HL-60/S4 treated with retinoic acid at 250 ng/mL for 4 days and 3 days (cell line): ENCODE measurements around the gene IPMK.
"Not testable (repeated sequence)": the region's sequence is repeated elsewhere in the genome, so short reads cannot be mapped to it uniquely, and the experiment has no call there.

Experiments used
- in situ Hi-C: fragments of 300-500 bp; cut with MboI; formaldehyde crosslinking; loops from 2 replicates; pipeline ENCODE4 v1.7.0; 2022; ENCODE audit warnings: low sequenced_read_pairs

IPMK gene

DNA sequence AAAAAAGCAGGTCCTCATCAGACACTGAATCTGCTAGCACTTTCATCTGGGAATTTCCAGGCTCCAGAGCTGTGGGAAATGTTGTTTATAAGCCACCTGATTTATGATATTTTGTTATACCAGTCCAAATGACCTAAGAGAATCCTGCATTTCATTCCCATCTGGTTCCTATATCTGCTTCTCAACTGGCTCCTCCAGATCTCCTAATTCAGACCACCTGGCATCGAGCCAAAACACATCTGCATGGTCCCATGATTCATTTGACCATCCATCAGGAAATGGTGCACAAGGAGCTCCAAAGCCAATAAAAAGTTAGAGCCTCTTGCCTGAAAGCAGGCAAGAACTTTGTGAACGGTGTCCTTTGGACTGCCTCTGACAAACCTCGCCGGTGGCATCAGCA, 108.9 kb downstream of the IPMK start:
- in situ Hi-C loops, result no loop called here

DNA sequence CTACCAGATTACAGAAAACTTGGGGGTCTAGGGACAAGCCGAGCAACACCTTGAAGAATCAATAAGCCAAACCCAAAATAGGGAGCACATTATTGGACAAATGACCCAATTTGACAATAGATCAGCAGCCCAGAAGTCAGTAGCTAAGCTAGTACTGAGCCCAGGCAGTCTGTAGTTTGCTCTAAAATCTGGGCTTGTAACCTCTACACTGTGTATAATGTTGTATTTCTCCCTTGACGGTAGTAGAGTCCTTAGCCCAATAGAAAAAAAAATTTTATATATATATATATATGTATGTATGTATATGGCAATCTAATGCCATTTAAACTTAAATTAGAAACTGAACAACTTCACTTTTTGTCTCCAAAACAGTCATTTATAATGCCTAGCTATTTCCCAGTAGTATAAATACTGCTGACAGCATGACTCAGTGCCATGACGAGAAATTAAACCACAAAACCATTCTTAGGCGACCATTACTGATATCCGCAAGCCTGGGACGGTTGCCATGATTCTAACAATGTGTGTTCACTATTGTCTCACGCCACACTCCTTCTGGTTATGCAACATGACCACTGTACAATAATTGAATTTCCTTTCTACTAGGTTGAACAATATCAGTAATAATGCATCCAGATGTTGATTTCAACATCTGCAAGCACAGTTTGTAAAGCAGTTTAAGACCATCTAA, 110.5 kb downstream of the IPMK start:
- in situ Hi-C loops, result no loop called here

DNA sequence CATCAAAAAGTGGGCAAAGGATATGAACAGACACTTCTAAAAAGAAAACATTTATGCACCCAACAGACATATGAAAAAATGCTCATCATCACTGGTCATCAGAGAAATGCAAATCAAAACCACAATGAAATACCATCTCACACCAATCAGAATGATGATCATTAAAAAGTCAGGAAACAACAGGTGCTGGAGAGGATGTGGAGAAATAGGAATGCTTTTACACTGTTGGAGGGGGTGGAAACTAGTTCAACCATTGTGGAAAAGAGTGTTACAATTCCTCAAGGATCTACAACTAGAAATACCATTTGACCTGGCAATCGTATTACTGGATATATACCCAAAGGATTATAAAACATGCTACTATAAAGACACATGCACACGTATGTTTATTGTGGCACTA, 111.8 kb downstream of the IPMK start:
- in situ Hi-C loops, result not testable (repeated sequence)

DNA sequence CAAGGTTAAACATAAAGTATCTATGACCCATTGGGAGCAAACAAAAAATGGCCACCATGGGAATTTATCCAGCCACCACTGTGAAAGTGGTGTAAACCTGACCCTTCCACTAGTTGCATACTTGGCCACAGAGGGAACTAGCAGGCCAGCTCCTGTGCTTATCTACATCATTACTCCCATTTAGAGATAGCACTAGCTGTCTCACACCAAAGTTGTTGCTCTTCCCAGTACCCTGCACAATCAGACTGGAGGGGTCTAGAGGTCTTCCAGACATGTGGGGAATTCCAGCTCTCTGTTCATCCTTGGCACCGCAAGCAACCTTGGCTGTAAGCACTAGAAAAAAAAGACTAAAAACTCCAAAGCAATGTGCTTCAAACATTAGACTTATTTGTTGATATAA, 113.9 kb downstream of the IPMK start:
- in situ Hi-C loops, result no loop called here

DNA sequence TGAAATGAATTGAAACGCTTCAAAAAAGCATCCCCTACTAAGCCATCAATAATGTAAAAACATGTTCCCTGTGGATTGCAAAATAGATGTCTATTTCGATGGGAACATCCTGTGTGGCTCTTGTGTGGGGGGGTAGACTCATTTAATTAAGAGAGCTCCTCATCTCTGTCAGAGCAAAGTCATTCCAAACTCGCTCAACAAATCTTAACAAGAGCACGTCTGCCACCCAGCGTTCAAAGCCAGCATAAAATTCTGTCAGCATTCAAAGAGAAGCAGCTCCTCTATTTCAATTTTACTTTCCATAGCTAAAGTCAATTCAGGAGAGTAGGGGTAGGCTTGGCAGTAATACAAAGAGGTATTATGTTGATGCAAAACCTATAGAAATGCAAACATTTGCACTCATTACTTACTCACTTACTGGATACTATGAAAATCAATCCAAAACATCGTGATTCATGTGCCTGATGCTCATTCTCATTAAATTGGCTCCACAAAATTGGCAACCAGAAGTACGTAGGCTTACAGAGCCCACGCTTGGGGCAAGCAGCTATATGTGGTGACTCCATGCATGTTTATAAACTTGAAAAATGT, 114.9 kb downstream of the IPMK start:
- in situ Hi-C loops, result no loop called here

DNA sequence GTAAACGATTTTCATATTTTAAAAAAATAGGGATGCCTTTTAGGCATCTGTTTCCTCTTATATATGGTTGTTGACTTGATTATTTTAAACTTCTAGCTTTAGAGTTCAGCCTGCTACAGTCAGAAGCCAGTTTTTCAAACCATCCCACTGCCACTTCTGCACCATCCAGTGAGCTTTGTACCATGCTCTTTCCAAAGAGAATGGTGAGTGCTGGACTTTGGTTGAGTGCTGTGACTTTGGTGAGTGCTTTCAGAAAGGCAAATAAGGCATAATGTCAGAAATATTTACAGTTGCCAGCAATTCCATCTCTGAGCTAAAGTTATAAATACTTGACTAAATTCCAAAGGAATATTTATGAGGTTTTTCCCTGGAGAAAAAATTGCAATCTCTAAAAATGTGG, 117.4 kb downstream of the IPMK start:
- in situ Hi-C loops, result no loop called here

DNA sequence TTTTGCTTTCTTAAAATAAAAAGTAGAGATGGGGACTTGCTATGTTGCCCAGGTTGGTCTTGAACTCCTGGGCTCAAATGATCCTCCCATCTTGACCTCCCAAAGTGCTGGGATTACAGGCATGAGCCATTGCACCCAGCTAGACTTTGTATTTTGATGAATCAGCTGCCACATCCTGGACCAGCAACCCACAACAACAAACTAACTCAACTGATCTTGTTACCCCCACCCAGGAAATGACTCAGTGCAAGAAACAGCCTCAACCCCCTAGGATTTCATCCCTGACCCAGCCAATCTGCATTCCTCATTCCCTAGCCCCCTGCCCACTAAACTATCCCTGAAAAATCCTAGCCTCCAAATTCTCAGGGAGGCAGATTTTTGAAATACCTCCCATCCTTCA, 123.8 kb downstream of the IPMK start:
- in situ Hi-C loops, result no loop called here
